Stimulated activated CD4-positive, alpha-beta T cell treated with anti-CD3 and anti-CD28 coated beads, Interleukin-4, amount 100 ng/mL, for 24 hours (primary cell): ENCODE results near the gene CAMTA1.

Experiments used
- DNase-seq: peaks from one replicate; pipeline ENCODE4 v3.0.0-alpha.2; 2020

The CAMTA1 gene

GRCh38 chr1:6987940-6988339, 202.7 kb downstream of the CAMTA1 start:
- no peak for DNase-seq

GRCh38 chr1:6988796-6989195, 203.5 kb downstream of the CAMTA1 start:
- no peak for DNase-seq

GRCh38 chr1:6989212-6990159, 204.2 kb downstream of the CAMTA1 start:
- DNase-seq = no peak

GRCh38 chr1:6991266-6991665, 206.0 kb downstream of the CAMTA1 start:
- DNase-seq = no peak

- no peak for DNase-seq
Observed at GRCh38 chr1:6995789-6996188, 210.5 kb downstream of the CAMTA1 start.

GRCh38 chr1:6996371-6996770, 211.1 kb downstream of the CAMTA1 start:
- DNase-seq = no peak

GRCh38 chr1:6996866-6997265, 211.6 kb downstream of the CAMTA1 start:
- no peak for DNase-seq

GRCh38 chr1:6998267-6998666, 213.0 kb downstream of the CAMTA1 start:
- no peak for DNase-seq

- DNase-seq = no peak
Observed at GRCh38 chr1:6999826-7000225, 214.6 kb downstream of the CAMTA1 start.

GRCh38 chr1:7000720-7001119, 215.5 kb downstream of the CAMTA1 start:
- no peak for DNase-seq

GRCh38 chr1:7002728-7003127, 217.5 kb downstream of the CAMTA1 start:
- DNase-seq = no peak

GRCh38 chr1:7003676-7004075, 218.4 kb downstream of the CAMTA1 start:
- DNase-seq = no peak

GRCh38 chr1:7004181-7004580, 218.9 kb downstream of the CAMTA1 start:
- DNase-seq = no peak

- no peak for DNase-seq
Observed at GRCh38 chr1:7005762-7006161, 220.5 kb downstream of the CAMTA1 start.

- no peak for DNase-seq
Observed at GRCh38 chr1:7006996-7007871, 222.0 kb downstream of the CAMTA1 start.

GRCh38 chr1:7007902-7008301, 222.6 kb downstream of the CAMTA1 start:
- DNase-seq = no peak

GRCh38 chr1:7008331-7008730, 223.1 kb downstream of the CAMTA1 start:
- no peak for DNase-seq

GRCh38 chr1:7008975-7009740, 223.9 kb downstream of the CAMTA1 start:
- DNase-seq = no peak

GRCh38 chr1:7009741-7010525, 224.7 kb downstream of the CAMTA1 start:
- DNase-seq = no peak

GRCh38 chr1:7010534-7011200, 225.4 kb downstream of the CAMTA1 start:
- DNase-seq = no peak

- no peak for DNase-seq
Observed at GRCh38 chr1:7011826-7012225, 226.6 kb downstream of the CAMTA1 start.
